Mammary epithelial cell (primary cell): ENCODE data around the gene AKT1.

ENCODE experiments used
- CTCF ChIP-seq, 2 donors: IDR thresholded peaks in 1 of 2; conservative IDR thresholded peaks in 1 of 2; 2 replicates each; pipeline ENCODE4 v1.5.1; 2011 to 2012; ENCODE audit warnings: inconsistent platforms in 2 of 2, low read length in 2 of 2, mild to moderate bottlenecking in 2 of 2, control low read depth in 1 of 2, low read depth in 1 of 2; ENCODE audit not compliant: insufficient read depth in 1 of 2; ENCODE audit errors: extremely low read depth in 1 of 2
- EZH2 ChIP-seq: IDR thresholded peaks from 2 replicates; pipeline ENCODE4 v1.6.1; 2012; ENCODE audit warnings: low read length, inconsistent platforms, borderline replicate concordance

GRCh38 chr14:104775073-104775489 is 20.5 kb downstream of the AKT1 start:
- TF ChIP-seq CTCF (conservative IDR thresholded peaks at IDR 0.05 in 1 of 2, IDR thresholded peaks at IDR 0.05 in 1 of 2; ENCODE audit: extremely low read depth in 1 of 2, insufficient read depth in 1 of 2, low read depth in 1 of 2, low read length in 2 of 2): no peak
- no peak for TF ChIP-seq EZH2
